ENCODE data around the gene PDZD2. TPM values are rescaled to one million over a fixed set of nuclear protein-coding genes. Genes with fewer than 3 reads are reported as not detected.

PDZD2 gene
- total RNA-seq, 1 donor from 2014 or later = 4.3 TPM

- no peak for TF ChIP-seq CTCF (conservative IDR thresholded peaks at IDR 0.05)
- no peaks in the 10 kb centered on the region for H3K9me3 Mint-ChIP-seq
- H3K27me3 Mint-ChIP-seq = no peaks in the 10 kb centered on the region
- H3K4me3 Mint-ChIP-seq = no peak overlapping the region
- H3K4me1 Mint-ChIP-seq (ENCODE audit: unreplicated experiment) = peaks cover 4% of the 10 kb centered on the region
- no peak for DNase-seq (ENCODE audit: extremely low spot score, unreplicated experiment)
- H3K36me3 Mint-ChIP-seq = peaks cover 38% of the 10 kb centered on the region
- no peak overlapping the region for H3K27ac Mint-ChIP-seq
Observed at GRCh38 chr5:32131604-32132003, 492.7 kb downstream of the PDZD2 start.

GRCh38 chr5:32132757-32133156 lies 493.8 kb downstream of the PDZD2 start:
- H3K4me1 Mint-ChIP-seq (ENCODE audit: unreplicated experiment) = peaks cover 4% of the 10 kb centered on the region
- H3K27ac Mint-ChIP-seq = no peak overlapping the region
- H3K4me3 Mint-ChIP-seq = no peak overlapping the region
- no peaks in the 10 kb centered on the region for H3K9me3 Mint-ChIP-seq
- no peaks in the 10 kb centered on the region for H3K27me3 Mint-ChIP-seq
- no peak for TF ChIP-seq CTCF (conservative IDR thresholded peaks at IDR 0.05)
- H3K36me3 Mint-ChIP-seq = peaks cover 34% of the 10 kb centered on the region
- no peak for DNase-seq (ENCODE audit: extremely low spot score, unreplicated experiment)

- H3K36me3 Mint-ChIP-seq = peaks cover 41% of the 10 kb centered on the region
- peaks cover 4% of the 10 kb centered on the region for H3K4me1 Mint-ChIP-seq (ENCODE audit: unreplicated experiment)
- no peak for DNase-seq (ENCODE audit: extremely low spot score, unreplicated experiment)
- no peak overlapping the region for H3K27ac Mint-ChIP-seq
- no peak for TF ChIP-seq CTCF (conservative IDR thresholded peaks at IDR 0.05)
- no peak overlapping the region for H3K4me3 Mint-ChIP-seq
- H3K9me3 Mint-ChIP-seq = no peaks in the 10 kb centered on the region
- no peaks in the 10 kb centered on the region for H3K27me3 Mint-ChIP-seq
Observed at GRCh38 chr5:32135086-32135485, 496.2 kb downstream of the PDZD2 start.

GRCh38 chr5:32136342-32136741 lies 497.4 kb downstream of the PDZD2 start:
- Mint-ChIP-seq H3K27me3 (no peaks in the 10 kb centered on the region), H3K4me3 (no peak overlapping the region), H3K9me3 (no peaks in the 10 kb centered on the region), H3K27ac (no peak overlapping the region), H3K36me3 (peaks cover 34% of the 10 kb centered on the region), H3K4me1 (ENCODE audit: unreplicated experiment) (peaks cover 4% of the 10 kb centered on the region)
- no peak for TF ChIP-seq CTCF (conservative IDR thresholded peaks at IDR 0.05)
- no peak for DNase-seq (ENCODE audit: extremely low spot score, unreplicated experiment)

- no peaks in the 10 kb centered on the region for H3K9me3 Mint-ChIP-seq
- TF ChIP-seq CTCF (conservative IDR thresholded peaks at IDR 0.05) = no peak
- no peaks in the 10 kb centered on the region for H3K27me3 Mint-ChIP-seq
- H3K4me1 Mint-ChIP-seq (ENCODE audit: unreplicated experiment) = no peaks in the 10 kb centered on the region
- H3K27ac Mint-ChIP-seq = no peak overlapping the region
- H3K4me3 Mint-ChIP-seq = no peak overlapping the region
- peaks cover 32% of the 10 kb centered on the region for H3K36me3 Mint-ChIP-seq
- DNase-seq (ENCODE audit: extremely low spot score, unreplicated experiment) = no peak
Observed at GRCh38 chr5:32138839-32139493, 500.0 kb downstream of the PDZD2 start.
